Measurements from ENCODE around the gene PARP11.

Gene PARP11

DNA sequence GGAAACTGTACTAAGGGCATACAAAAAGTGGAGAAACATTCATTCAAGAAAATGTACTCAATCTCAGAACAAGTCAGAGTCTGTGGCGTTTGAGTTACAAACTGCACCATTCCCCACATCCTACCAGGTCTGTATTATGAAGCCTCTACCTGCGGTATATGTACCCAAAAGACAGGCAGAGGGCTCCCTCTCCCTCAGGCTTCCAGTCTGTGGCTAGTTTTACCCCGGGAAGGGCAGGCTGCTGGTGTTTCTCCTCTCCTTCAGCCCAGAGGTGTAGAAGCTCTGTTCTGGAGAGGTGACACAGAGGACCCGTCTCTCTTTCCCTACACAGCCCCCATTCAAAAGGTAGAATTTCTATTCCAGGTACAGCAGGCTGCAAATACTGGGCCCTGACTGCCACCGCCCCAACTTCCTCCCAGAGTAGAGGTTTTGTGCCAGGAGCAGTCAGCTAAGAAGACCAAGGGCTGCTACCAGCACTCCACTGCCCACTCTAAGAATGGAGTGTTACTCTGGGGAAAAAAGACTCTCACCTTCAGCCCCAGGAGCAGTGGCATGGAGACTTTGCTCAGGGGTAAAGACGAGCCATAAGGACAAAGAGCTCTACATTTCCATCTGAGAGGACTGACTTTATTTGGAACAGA, 39.4 kb downstream of the PARP11 start:
- no peaks in the 10 kb centered on the region for H3K4me1 ChIP-seq (ENCODE audit: insufficient read depth, low read length)
- H3K27me3 ChIP-seq (ENCODE audit: insufficient read depth, low read length), result no peaks in the 10 kb centered on the region
- H3K4me3 ChIP-seq (ENCODE audit: low read length), result no peak overlapping the region
- peaks cover 5% of the 10 kb centered on the region for H3K36me3 ChIP-seq (ENCODE audit: insufficient read depth, low read length)
- H2AFZ ChIP-seq (ENCODE audit: low read depth, low read length), result no peak overlapping the region
- H3K9me3 ChIP-seq (ENCODE audit: low read length), result no peaks in the 10 kb centered on the region

DNA sequence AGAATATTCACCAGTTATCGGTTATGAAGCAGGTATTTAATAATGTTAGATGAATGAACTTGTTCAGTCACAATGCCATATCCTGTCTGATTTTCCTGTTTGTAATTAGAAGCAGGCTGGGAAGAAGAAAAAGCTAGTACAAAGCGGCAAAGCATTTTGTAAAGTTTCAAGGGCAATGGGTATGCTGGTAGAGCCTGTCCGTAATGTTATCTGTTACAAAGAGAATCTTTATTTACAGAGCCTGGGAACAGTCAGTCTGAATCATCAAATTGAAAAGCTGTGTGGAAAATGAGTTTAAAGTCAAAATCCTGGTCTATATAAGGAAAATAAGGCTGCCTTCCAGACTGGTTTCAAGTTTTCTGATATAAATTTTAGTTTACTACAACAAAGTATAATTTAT, 40.5 kb downstream of the PARP11 start:
- Histone ChIP-seq H2AFZ (ENCODE audit: low read depth, low read length) (no peak overlapping the region), H3K36me3 (ENCODE audit: insufficient read depth, low read length) (peaks cover 6% of the 10 kb centered on the region), H3K9me3 (ENCODE audit: low read length) (no peaks in the 10 kb centered on the region), H3K27me3 (ENCODE audit: insufficient read depth, low read length) (no peaks in the 10 kb centered on the region), H3K4me1 (ENCODE audit: insufficient read depth, low read length) (no peaks in the 10 kb centered on the region), H3K4me3 (ENCODE audit: low read length) (no peak overlapping the region)

DNA sequence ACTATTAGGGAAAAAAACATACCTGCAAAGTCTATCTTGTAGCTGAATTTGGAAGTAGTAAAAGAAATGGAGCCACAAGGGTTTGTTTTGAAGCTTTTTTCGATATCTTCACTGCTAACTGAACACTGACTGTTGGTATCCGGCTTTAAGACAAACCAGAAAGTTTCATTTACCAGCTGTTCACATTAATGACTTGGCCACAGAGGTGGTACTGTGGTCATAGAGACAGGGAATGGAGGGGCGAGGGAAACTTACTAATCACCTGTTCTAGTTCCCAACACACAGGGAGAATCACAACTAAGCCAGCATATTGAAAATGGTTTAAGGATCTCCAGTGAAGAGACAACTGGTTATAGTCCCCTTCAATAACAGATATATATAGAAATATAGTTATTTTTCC, 44.3 kb downstream of the PARP11 start:
- no peaks in the 10 kb centered on the region for H3K27me3 ChIP-seq (ENCODE audit: insufficient read depth, low read length)
- no peak overlapping the region for H3K4me3 ChIP-seq (ENCODE audit: low read length)
- H2AFZ ChIP-seq (ENCODE audit: low read depth, low read length), result no peak overlapping the region
- no peaks in the 10 kb centered on the region for H3K9me3 ChIP-seq (ENCODE audit: low read length)
- peaks cover 36% of the 10 kb centered on the region for H3K36me3 ChIP-seq (ENCODE audit: insufficient read depth, low read length)
- H3K4me1 ChIP-seq (ENCODE audit: insufficient read depth, low read length), result no peaks in the 10 kb centered on the region

DNA sequence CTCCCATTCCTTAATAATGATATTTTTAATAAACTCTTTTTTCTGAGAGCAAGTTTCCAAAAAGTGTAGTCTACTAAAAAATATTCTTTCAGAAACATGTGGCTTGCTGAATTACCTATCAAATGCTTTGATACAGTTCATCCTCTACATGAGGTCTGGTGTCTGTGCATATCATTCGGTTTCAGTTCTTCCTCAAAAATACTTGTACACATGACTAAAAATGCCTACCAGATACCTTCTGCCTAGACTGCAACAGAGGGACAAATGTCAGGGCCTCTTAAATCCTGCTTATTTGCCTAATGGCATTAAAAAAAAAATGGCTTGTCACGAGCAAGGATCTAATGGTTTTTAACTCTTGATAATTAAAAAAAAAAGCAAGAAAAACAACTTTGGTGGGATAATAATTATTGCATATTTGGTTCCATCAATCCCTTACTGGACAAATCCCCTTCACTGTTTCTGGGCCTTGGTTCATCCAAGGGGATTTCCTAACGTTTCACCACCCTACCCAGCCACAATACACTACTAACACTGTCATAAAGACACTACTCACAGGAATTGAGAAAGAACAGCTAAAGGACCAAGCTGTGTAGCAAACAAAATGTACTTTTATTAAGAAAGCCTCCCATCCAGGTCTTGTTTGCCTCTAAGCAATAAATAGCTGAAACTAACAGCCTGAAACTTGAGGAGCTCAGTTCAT, 45.7 kb downstream of the PARP11 start:
- Histone ChIP-seq H3K4me1 (ENCODE audit: insufficient read depth, low read length) (no peaks in the 10 kb centered on the region), H3K4me3 (ENCODE audit: low read length) (no peak overlapping the region), H2AFZ (ENCODE audit: low read depth, low read length) (no peak overlapping the region), H3K36me3 (ENCODE audit: insufficient read depth, low read length) (peaks cover 37% of the 10 kb centered on the region), H3K27me3 (ENCODE audit: insufficient read depth, low read length) (no peaks in the 10 kb centered on the region), H3K9me3 (ENCODE audit: low read length) (no peaks in the 10 kb centered on the region)

DNA sequence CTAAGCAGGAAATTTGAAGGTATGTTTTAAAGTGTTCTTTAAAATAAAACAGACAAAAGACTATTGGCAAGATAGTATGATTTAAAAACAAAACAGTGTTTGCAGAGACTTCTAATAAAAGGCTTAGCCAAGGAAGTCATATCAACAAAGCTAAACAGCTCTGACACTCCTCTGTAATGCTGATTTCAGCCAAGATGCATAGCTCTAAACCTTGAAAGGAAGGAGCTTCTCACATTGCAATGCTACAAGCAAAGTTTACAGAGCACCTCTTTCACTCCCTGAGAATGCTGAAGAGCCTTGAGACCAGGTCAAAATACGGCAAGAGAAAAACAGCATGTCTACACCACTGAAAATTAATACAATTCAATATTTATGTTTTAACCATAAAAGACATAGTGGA, 51.8 kb downstream of the PARP11 start:
- Histone ChIP-seq H3K36me3 (ENCODE audit: insufficient read depth, low read length) (peaks cover 58% of the 10 kb centered on the region), H3K4me3 (ENCODE audit: low read length) (no peak overlapping the region), H3K4me1 (ENCODE audit: insufficient read depth, low read length) (no peaks in the 10 kb centered on the region), H3K9me3 (ENCODE audit: low read length) (no peaks in the 10 kb centered on the region), H3K27me3 (ENCODE audit: insufficient read depth, low read length) (no peaks in the 10 kb centered on the region), H2AFZ (ENCODE audit: low read depth, low read length) (no peak overlapping the region)

DNA sequence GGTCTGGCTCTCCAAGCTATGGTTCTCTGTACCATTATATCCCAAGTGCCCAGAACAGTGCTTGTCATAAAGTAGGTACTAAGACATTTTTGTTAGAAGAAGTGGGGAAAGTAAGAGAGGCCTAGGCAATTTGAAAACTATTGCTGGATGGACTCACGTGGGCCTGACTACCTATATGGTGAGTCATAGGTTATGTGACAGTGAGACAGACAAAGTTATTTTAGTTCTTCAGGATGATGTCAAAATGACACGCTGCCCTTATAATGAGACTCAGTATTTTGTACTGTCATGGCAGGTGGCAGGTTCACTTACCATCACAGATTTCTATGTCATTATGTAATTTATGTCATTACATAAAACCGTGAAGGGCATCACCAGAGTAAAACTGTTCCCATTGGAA, 53.1 kb downstream of the PARP11 start:
- Histone ChIP-seq H2AFZ (ENCODE audit: low read depth, low read length) (no peak overlapping the region), H3K27me3 (ENCODE audit: insufficient read depth, low read length) (no peaks in the 10 kb centered on the region), H3K4me1 (ENCODE audit: insufficient read depth, low read length) (no peaks in the 10 kb centered on the region), H3K4me3 (ENCODE audit: low read length) (no peak overlapping the region), H3K9me3 (ENCODE audit: low read length) (no peaks in the 10 kb centered on the region), H3K36me3 (ENCODE audit: insufficient read depth, low read length) (peaks cover 47% of the 10 kb centered on the region)

DNA sequence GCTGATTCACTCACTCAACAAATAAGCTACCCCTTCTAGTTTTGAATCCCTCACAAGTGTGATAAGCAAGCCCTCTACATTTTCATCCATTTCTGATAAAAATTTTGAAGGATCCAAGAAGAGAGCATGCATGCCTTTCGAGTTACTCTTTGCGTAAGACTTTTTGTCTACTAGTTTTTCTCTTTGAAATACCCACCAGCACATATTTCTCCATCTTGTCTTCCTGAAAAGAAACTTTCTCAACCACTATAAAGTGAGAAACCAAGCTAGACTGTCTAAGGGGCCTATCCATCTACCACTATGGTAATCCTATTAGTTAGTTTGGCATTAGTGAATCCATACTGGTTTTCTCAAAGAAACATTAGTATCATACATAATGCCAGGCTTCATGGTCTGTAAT, 56.9 kb downstream of the PARP11 start:
- Histone ChIP-seq H3K4me1 (ENCODE audit: insufficient read depth, low read length) (no peaks in the 10 kb centered on the region), H3K27me3 (ENCODE audit: insufficient read depth, low read length) (no peaks in the 10 kb centered on the region), H2AFZ (ENCODE audit: low read depth, low read length) (no peak overlapping the region), H3K4me3 (ENCODE audit: low read length) (no peak overlapping the region), H3K36me3 (ENCODE audit: insufficient read depth, low read length) (peaks cover 39% of the 10 kb centered on the region), H3K9me3 (ENCODE audit: low read length) (no peaks in the 10 kb centered on the region)

DNA sequence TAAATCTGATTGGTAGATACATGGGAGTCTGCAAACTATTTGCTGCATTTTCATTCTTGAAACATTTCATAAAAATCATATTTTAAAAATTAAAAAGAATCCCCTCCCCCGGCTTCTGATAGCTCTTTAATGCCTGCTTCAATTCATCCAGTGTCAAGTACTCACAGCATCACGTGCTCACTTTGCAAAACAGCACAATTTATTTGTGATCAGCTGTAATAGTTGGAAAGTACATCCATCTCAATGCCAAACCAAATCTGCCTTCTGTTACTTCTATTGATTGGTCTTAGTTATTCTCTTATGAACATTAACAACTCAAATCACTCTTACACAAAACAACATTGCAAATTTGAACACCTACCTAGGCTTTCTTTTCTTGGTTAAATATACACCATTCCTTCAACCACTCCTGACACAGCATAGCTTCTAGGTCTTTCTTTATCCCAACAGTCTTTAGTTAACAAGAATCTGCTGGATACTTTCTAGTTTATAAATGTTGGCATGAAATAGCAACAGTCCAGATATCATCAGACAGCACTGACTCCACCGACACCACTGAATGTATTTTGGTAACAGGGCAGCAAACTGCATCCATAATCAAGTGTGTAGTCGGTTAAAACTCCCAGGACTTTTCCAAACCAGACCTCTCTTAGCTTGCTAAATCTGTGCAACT, 58.0 kb downstream of the PARP11 start:
- Histone ChIP-seq H3K4me1 (ENCODE audit: insufficient read depth, low read length) (no peaks in the 10 kb centered on the region), H2AFZ (ENCODE audit: low read depth, low read length) (no peak overlapping the region), H3K4me3 (ENCODE audit: low read length) (no peak overlapping the region), H3K36me3 (ENCODE audit: insufficient read depth, low read length) (peaks cover 37% of the 10 kb centered on the region), H3K27me3 (ENCODE audit: insufficient read depth, low read length) (no peaks in the 10 kb centered on the region), H3K9me3 (ENCODE audit: low read length) (no peaks in the 10 kb centered on the region)

DNA sequence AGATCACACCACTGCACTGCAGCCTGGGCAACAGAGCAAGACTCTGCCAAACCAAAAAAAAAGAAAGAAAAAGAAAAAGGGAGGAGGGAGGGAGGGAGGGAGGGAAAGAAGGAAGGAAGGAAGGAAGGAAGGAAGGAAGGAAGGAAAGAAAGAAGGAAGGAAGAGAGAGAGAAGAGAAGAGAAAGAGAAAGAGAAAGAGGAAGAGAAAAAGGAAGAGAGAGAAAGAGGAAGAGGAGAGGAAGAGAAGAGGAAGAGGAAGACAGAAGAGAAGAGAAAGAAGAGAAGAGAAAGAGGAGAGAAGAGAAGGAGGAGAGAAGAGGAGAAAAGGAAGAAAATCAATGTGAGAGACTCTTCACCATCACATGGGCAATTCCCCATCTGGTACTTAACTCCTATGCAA, 62.7 kb downstream of the PARP11 start:
- H3K36me3 ChIP-seq (ENCODE audit: insufficient read depth, low read length), result peaks cover 18% of the 10 kb centered on the region

DNA sequence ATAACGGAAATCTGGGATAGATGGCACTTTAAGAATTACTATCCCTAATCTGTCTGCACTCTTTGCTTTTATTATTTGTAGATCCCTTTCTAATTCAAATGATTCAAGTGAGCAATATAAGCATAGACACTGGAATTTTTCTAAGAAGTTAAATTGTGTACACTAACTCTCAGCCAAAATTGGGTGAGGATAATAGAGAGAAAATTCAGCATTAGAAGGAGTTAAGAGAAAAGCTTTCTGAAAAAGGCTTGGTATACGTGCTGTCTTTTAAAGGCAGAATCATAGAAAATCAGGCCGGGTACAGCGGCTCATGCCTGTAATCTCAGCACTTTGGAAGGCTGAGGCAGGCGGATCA, 63.2 kb downstream of the PARP11 start:
- Histone ChIP-seq H3K4me1 (ENCODE audit: insufficient read depth, low read length) (no peaks in the 10 kb centered on the region), H2AFZ (ENCODE audit: low read depth, low read length) (no peak overlapping the region), H3K27me3 (ENCODE audit: insufficient read depth, low read length) (no peaks in the 10 kb centered on the region), H3K9me3 (ENCODE audit: low read length) (no peaks in the 10 kb centered on the region), H3K36me3 (ENCODE audit: insufficient read depth, low read length) (peaks cover 15% of the 10 kb centered on the region), H3K4me3 (ENCODE audit: low read length) (no peak overlapping the region)

More for the DNA sequence above, 62.7 kb downstream of the PARP11 start:
- H3K9me3 ChIP-seq (ENCODE audit: low read length), result no peaks in the 10 kb centered on the region
- no peak overlapping the region for H3K4me3 ChIP-seq (ENCODE audit: low read length)
- H3K4me1 ChIP-seq (ENCODE audit: insufficient read depth, low read length), result no peaks in the 10 kb centered on the region
- no peak overlapping the region for H2AFZ ChIP-seq (ENCODE audit: low read depth, low read length)
- no peaks in the 10 kb centered on the region for H3K27me3 ChIP-seq (ENCODE audit: insufficient read depth, low read length)

DNA sequence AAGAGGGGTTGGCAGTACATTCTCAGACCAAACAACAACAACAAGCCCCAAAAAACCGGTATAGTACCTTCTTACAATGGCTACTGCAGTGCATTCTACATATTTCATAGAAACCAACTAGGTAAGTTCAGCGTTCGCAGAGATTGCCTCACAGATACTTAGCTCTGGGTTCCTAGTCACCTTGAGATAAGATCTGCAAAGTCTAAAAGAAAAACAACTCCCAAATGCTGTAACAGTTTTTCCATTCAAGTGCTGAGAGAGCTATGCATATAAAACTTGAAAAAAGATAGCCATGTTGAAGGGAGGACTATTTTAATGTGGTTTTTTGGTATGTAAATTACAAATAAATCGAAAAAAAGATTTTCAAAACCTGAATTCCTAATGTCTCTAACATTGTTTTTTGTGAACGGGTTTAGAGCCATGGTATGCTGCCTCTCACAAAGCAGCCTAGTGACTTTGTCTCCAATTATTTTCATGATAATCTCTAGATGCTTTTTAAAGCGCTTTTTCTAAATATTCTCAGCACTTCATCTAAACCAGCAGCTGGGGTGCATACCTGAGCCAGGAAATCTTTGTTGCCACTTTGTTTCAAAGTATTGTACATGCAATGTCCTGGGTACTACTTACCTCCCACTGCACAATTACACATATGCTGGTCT, 63.7 kb downstream of the PARP11 start:
- H3K36me3 ChIP-seq (ENCODE audit: insufficient read depth, low read length), result peaks cover 14% of the 10 kb centered on the region
- H2AFZ ChIP-seq (ENCODE audit: low read depth, low read length), result no peak overlapping the region
- H3K27me3 ChIP-seq (ENCODE audit: insufficient read depth, low read length), result no peaks in the 10 kb centered on the region
- no peaks in the 10 kb centered on the region for H3K9me3 ChIP-seq (ENCODE audit: low read length)
- H3K4me1 ChIP-seq (ENCODE audit: insufficient read depth, low read length), result no peaks in the 10 kb centered on the region
- H3K4me3 ChIP-seq (ENCODE audit: low read length), result no peak overlapping the region

DNA sequence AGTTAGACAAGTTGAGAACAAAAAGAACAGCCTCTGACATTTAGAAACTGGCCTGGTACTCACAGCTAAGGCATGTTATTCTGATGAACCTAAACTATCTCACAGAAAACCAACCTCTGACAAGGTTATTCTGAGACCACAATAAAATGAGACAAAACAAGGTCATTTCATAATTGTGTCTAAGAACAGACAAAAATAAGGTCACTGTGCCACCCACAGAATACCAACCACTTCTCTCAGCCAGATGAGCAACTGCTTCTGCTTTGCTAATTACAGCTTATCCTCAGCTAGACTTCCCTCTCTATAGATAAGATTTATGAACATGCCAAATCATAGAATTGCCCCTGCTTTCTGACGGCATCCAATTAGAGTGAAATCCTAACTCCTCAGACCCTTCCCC, 68.1 kb downstream of the PARP11 start:
- Histone ChIP-seq H3K27me3 (ENCODE audit: insufficient read depth, low read length) (no peaks in the 10 kb centered on the region), H3K4me3 (ENCODE audit: low read length) (no peak overlapping the region), H3K4me1 (ENCODE audit: insufficient read depth, low read length) (no peaks in the 10 kb centered on the region), H3K36me3 (ENCODE audit: insufficient read depth, low read length) (peaks cover 4% of the 10 kb centered on the region), H3K9me3 (ENCODE audit: low read length) (no peaks in the 10 kb centered on the region), H2AFZ (ENCODE audit: low read depth, low read length) (no peak overlapping the region)

DNA sequence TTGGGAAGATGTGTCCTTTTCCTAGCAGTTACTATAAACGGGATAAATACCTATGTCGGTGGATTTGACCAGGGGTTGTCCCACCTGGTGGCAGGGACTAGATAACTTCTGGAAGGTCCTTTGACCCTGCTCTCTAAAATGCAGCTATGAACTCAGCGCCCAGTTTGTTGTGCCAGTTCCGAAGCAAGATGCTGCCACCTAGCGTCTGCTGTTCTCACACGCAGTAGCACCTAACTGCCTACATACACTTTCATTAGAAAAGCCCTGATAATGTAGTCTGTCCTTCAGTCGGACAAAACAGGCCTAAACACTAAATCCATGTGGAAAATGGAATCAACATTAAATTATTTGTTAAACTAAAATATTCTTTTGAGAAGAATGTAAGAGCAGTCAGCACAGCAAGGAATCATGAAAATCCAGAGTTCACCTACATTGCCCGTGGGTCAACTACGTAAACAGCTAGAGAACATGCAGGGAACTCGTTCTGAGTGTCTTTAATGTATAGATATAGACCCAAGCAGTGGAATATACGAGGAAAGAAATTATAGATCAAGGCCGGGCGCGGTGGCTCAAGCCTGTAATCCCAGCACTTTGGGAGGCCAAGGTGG, 69.2 kb downstream of the PARP11 start:
- H3K27me3 ChIP-seq (ENCODE audit: insufficient read depth, low read length), result no peaks in the 10 kb centered on the region
- H3K36me3 ChIP-seq (ENCODE audit: insufficient read depth, low read length), result no peaks in the 10 kb centered on the region
- no peak overlapping the region for H3K4me3 ChIP-seq (ENCODE audit: low read length)
- H3K9me3 ChIP-seq (ENCODE audit: low read length), result no peaks in the 10 kb centered on the region
- no peak overlapping the region for H2AFZ ChIP-seq (ENCODE audit: low read depth, low read length)
- H3K4me1 ChIP-seq (ENCODE audit: insufficient read depth, low read length), result no peaks in the 10 kb centered on the region
